OCI-LY7 (cell line): ENCODE results near the gene KBTBD13. TPM values are rescaled to one million over a fixed set of nuclear protein-coding genes. Genes with fewer than 3 reads are reported as not detected.

Source experiments
- BruUV-seq: library from RNA; stranded (reverse); fragments of 400-500 nt; replicated peaks from 2 replicates; lab custom pipeline; 2021; lab: Mats Ljungman, UMichigan
- CTCF ChIA-PET: fragments of 300-600 bp; sonication (Branson Sonifier 250); formaldehyde crosslinking; loops from one replicate; lab custom pipeline; 2022; ENCODE audit warnings: antibody characterized with exemption; ENCODE audit not compliant: unreplicated experiment; lab: Charles Lee
- POLR2A ChIA-PET: fragments of 300-600 bp; sonication (Branson Sonifier 250); formaldehyde crosslinking; loops from one replicate; lab custom pipeline; 2022; ENCODE audit warnings: antibody characterized with exemption; lab: Charles Lee
- DNase-seq: peaks from one replicate; pipeline ENCODE4 v3.0.0-alpha.2; 2015; ENCODE audit warnings: low spot score
- H2AFZ ChIP-seq: fragments of 200-600 bp; sonication (generic), shearing (Covaris generic); 2 replicates; pipeline ENCODE4 v1.6.1; 2014; ENCODE audit warnings: mild to moderate bottlenecking, antibody characterized with exemption, low read length, moderate library complexity
- H3K27ac ChIP-seq: fragments of 200-600 bp; sonication (generic); 2 replicates; pipeline ENCODE4 v1.5.1; 2014; ENCODE audit warnings: mixed run types, low read depth, mild to moderate bottlenecking, moderate library complexity, low read length, inconsistent platforms; ENCODE audit not compliant: poor library complexity, severe bottlenecking
- H3K36me3 ChIP-seq: fragments of 200-600 bp; sonication (generic); 2 replicates; pipeline ENCODE4 v1.6.1; 2014; ENCODE audit warnings: mild to moderate bottlenecking, antibody characterized with exemption, low read length, moderate library complexity, mixed read lengths; ENCODE audit not compliant: insufficient read depth
- H3K4me1 ChIP-seq: fragments of 200-600 bp; sonication (generic); 2 replicates; pipeline ENCODE4 v1.5.1; 2014; ENCODE audit warnings: mild to moderate bottlenecking, low read length; ENCODE audit not compliant: insufficient read depth, poor library complexity, severe bottlenecking
- H3K4me2 ChIP-seq: fragments of 200-600 bp; sonication (generic); 2 replicates; pipeline ENCODE4 v1.6.1; 2014; ENCODE audit warnings: mild to moderate bottlenecking, low read length
- H3K4me3 ChIP-seq: fragments of 200-600 bp; sonication (generic); 2 replicates; pipeline ENCODE4 v1.5.1; 2014; ENCODE audit warnings: mild to moderate bottlenecking, low read depth, low read length; ENCODE audit not compliant: poor library complexity, severe bottlenecking
- H3K79me2 ChIP-seq: fragments of 200-600 bp; sonication (generic); 2 replicates; pipeline ENCODE4 v1.6.1; 2016; ENCODE audit warnings: low read depth, mild to moderate bottlenecking, low read length, moderate library complexity, mixed read lengths; ENCODE audit not compliant: insufficient read depth
- H3K9me2 ChIP-seq: fragments of 200-600 bp; sonication (generic); 2 replicates; pipeline ENCODE4 v1.6.1; 2016; ENCODE audit warnings: mild to moderate bottlenecking, low read length, mixed read lengths; ENCODE audit not compliant: insufficient read depth
- H3K9me3 ChIP-seq: fragments of 200-600 bp; sonication (generic); 2 replicates; pipeline ENCODE4 v1.6.1; 2014; ENCODE audit warnings: mild to moderate bottlenecking, mixed run types, low read length, mixed read lengths
- H4K20me1 ChIP-seq: fragments of 200-600 bp; sonication (generic); 2 replicates; pipeline ENCODE4 v1.6.1; 2014; ENCODE audit warnings: mild to moderate bottlenecking, antibody characterized with exemption, low read length, moderate library complexity, mixed read lengths; ENCODE audit not compliant: insufficient read depth
- CTCF ChIP-seq: fragments of 200-600 bp; sonication (generic); conservative IDR thresholded peaks from 2 replicates; pipeline ENCODE4 v1.5.1; 2014; ENCODE audit warnings: mild to moderate bottlenecking, antibody characterized with exemption, low read length, moderate library complexity, mixed read lengths
- EZH2phosphoT487 ChIP-seq: fragments of 200-600 bp; sonication (generic); IDR thresholded peaks from 2 replicates; pipeline ENCODE4 v1.6.1; 2018; ENCODE audit warnings: low read depth, borderline replicate concordance, mild to moderate bottlenecking, mixed run types, antibody characterized with exemption, low read length, moderate library complexity, mixed read lengths
- intact Hi-C: fragments of 100-400 bp; cut with micrococcal nuclease; formaldehyde crosslinking; loops from one replicate; pipeline ENCODE4 v1.10.0; 2022; ENCODE audit not compliant: unreplicated experiment
- total RNA-seq, 2 experiments: library from RNA; depleted of rRNA in 1 of 2; stranded (reverse); fragments of >200 nt in 1 of 2; shearing (Covaris generic) in 1 of 2; gene quantifications; 2 replicates each; pipeline ENCODE4 v1.2.3, GENCODE V29; 2014 to 2022

The KBTBD13 gene
- total RNA-seq, 2 experiments from 2014 or later, result not detected

DNA sequence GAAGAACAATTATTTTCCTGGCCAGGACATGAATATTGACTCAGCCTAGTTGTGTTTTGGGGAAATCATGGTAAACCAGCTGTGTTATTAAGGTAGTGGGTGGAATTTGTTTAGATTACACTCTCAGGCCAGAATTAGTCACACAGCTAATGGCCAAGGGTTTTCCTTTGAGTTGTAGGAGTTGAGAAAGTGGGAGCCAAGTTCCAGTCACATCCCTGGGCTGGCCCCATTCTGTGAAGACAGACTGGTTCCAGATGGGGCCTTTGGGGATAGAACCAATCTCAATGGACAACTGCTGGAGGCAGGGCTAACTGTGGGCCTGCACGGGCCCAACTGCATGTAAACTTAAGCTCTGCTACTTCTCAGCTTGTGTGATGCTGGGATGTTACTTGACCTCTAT, 7.4 kb upstream of the KBTBD13 start:
- H2AFZ ChIP-seq, result no peak overlapping the region
- H3K9me3 ChIP-seq, result no peaks in the 10 kb centered on the region
- H3K4me1 ChIP-seq, result peaks cover 5% of the 10 kb centered on the region
- intact Hi-C loops, result no loop called here
- H3K4me2 ChIP-seq, result no peak overlapping the region
- no peak overlapping the region for H3K4me3 ChIP-seq
- no peak overlapping the region for H3K27ac ChIP-seq
- TF ChIP-seq EZH2phosphoT487 (no peak), CTCF (no peak)
- no TSS peak for BruUV-seq
- no peaks in the 10 kb centered on the region for H3K79me2 ChIP-seq
- POLR2A ChIA-PET, result no interaction called here
- CTCF ChIA-PET, result no interaction called here
- no peaks in the 10 kb centered on the region for H4K20me1 ChIP-seq
- H3K36me3 ChIP-seq, result no peaks in the 10 kb centered on the region
- no peaks in the 10 kb centered on the region for H3K9me2 ChIP-seq
- DNase-seq, result no peak

GRCh38 chr15:65069779-65070546, 6.6 kb upstream of the KBTBD13 start:
- Histone ChIP-seq H3K9me3 (no peaks in the 10 kb centered on the region), H3K27ac (no peak overlapping the region), H4K20me1 (no peaks in the 10 kb centered on the region), H2AFZ (no peak overlapping the region), H3K4me1 (peaks cover 5% of the 10 kb centered on the region), H3K79me2 (no peaks in the 10 kb centered on the region), H3K9me2 (no peaks in the 10 kb centered on the region), H3K4me2 (no peak overlapping the region), H3K36me3 (no peaks in the 10 kb centered on the region), H3K4me3 (no peak overlapping the region)
- no peak for DNase-seq
- CTCF ChIA-PET, result no interaction called here
- intact Hi-C loops, result no loop called here
- no peak for TF ChIP-seq EZH2phosphoT487
- no peak for TF ChIP-seq CTCF
- BruUV-seq, result no TSS peak
- POLR2A ChIA-PET, result interaction anchor here (0.7 to 0.8 kb wide), 2 partner anchors 9 to 31 kb away, joined by 3 to 4 read pairs; no protein-coding TSS in a partner anchor

- no peaks in the 10 kb centered on the region for H3K79me2 ChIP-seq
- H4K20me1 ChIP-seq, result no peaks in the 10 kb centered on the region
- no peaks in the 10 kb centered on the region for H3K9me3 ChIP-seq
- H2AFZ ChIP-seq, result no peak overlapping the region
- no peaks in the 10 kb centered on the region for H3K36me3 ChIP-seq
- no TSS peak for BruUV-seq
- H3K4me3 ChIP-seq, result no peak overlapping the region
- POLR2A ChIA-PET, result no interaction called here
- intact Hi-C loops, result no loop called here
- DNase-seq, result no peak
- TF ChIP-seq EZH2phosphoT487, result no peak
- no peak for TF ChIP-seq CTCF
- peaks cover 5% of the 10 kb centered on the region for H3K4me1 ChIP-seq
- H3K4me2 ChIP-seq, result no peak overlapping the region
- no peak overlapping the region for H3K27ac ChIP-seq
- CTCF ChIA-PET, result no interaction called here
- no peaks in the 10 kb centered on the region for H3K9me2 ChIP-seq
Measured at GRCh38 chr15:65071381-65071811, 5.2 kb upstream of the KBTBD13 start.
